ENCODE data around the gene IRAK4. TPM values are rescaled to one million over a fixed set of nuclear protein-coding genes. Genes with fewer than 3 reads are reported as not detected.

The IRAK4 gene
- total RNA-seq, 2 experiments from 2014 or later = 20.1 to 20.9 TPM

Other genes with a start within 250 kb of the IRAK4 start
- not detected for gene ADAMTS20, start 206.7 kb upstream of the IRAK4 start, total RNA-seq
- gene PUS7L, start 161 bp upstream of the IRAK4 start, total RNA-seq = 10 to 100 TPM; 26.7 to 32.4 TPM
- gene TWF1, start 47.4 kb downstream of the IRAK4 start, total RNA-seq = 10 to 100 TPM; 24.3 to 24.4 TPM
- under 1 TPM; 0.68 to 0.74 TPM for gene TMEM117, start 77.1 kb downstream of the IRAK4 start, total RNA-seq